AG08396 (cell line): ENCODE data around the gene EPB41L4B.
"Not testable (repeated sequence)": the region's sequence is repeated elsewhere in the genome, so short reads cannot be mapped to it uniquely, and the experiment has no call there.

Experiments used
- DNase-seq: peaks from one replicate; pipeline ENCODE4 v3.0.0; 2012; ENCODE audit warnings: low spot score, mixed read lengths

Gene EPB41L4B

GRCh38 chr9:109244179-109245132 lies 76.4 kb downstream of the EPB41L4B start:
- DNase-seq, result peak; percentile 64

GRCh38 chr9:109242741-109243140 lies 78.1 kb downstream of the EPB41L4B start:
- no peak for DNase-seq

GRCh38 chr9:109242014-109242413 lies 78.8 kb downstream of the EPB41L4B start:
- DNase-seq, result no peak

- DNase-seq, result no peak
These were observed 79.7 kb downstream of the EPB41L4B start for GRCh38 chr9:109241207-109241606.

GRCh38 chr9:109239240-109239639 lies 81.6 kb downstream of the EPB41L4B start:
- DNase-seq, result no peak

- no peak for DNase-seq
These were observed 82.2 kb downstream of the EPB41L4B start for GRCh38 chr9:109238655-109239054.

- DNase-seq, result no peak
These were observed 82.7 kb downstream of the EPB41L4B start for GRCh38 chr9:109238125-109238524.

GRCh38 chr9:109232449-109233237 lies 88.2 kb downstream of the EPB41L4B start:
- no peak for DNase-seq

GRCh38 chr9:109231593-109231992 lies 89.3 kb downstream of the EPB41L4B start:
- no peak for DNase-seq

GRCh38 chr9:109230277-109230676 lies 90.6 kb downstream of the EPB41L4B start:
- DNase-seq, result no peak

GRCh38 chr9:109229682-109230081 lies 91.2 kb downstream of the EPB41L4B start:
- DNase-seq, result no peak

- DNase-seq, result no peak
These were observed 92.7 kb downstream of the EPB41L4B start for GRCh38 chr9:109228093-109228642.

GRCh38 chr9:109225629-109226028 lies 95.2 kb downstream of the EPB41L4B start:
- DNase-seq, result no peak

- DNase-seq, result no peak
These were observed 96.1 kb downstream of the EPB41L4B start for GRCh38 chr9:109224751-109225150.

GRCh38 chr9:109218242-109218641 lies 102.6 kb downstream of the EPB41L4B start:
- not testable (repeated sequence) for DNase-seq

- DNase-seq, result no peak
These were observed 106.4 kb downstream of the EPB41L4B start for GRCh38 chr9:109214414-109214813.

GRCh38 chr9:109213285-109214121 lies 107.4 kb downstream of the EPB41L4B start:
- no peak for DNase-seq

- no peak for DNase-seq
These were observed 108.1 kb downstream of the EPB41L4B start for GRCh38 chr9:109212768-109213167.

GRCh38 chr9:109206670-109207069 lies 114.2 kb downstream of the EPB41L4B start:
- no peak for DNase-seq

GRCh38 chr9:109205526-109205925 lies 115.3 kb downstream of the EPB41L4B start:
- DNase-seq, result no peak

- DNase-seq, result no peak
These were observed 117.0 kb downstream of the EPB41L4B start for GRCh38 chr9:109203761-109204360.
